ENCODE data around the gene MYH11. TPM values are rescaled to one million over a fixed set of nuclear protein-coding genes. Genes with fewer than 3 reads are reported as not detected.

The MYH11 gene
- total RNA-seq, 1 experiment from 2014 or later, result not detected

GRCh38 chr16:15691046-15691445 is 165.8 kb downstream of the MYH11 start:
- H3K36me3 ChIP-seq (ENCODE audit: insufficient read depth, low read length, poor library complexity, severe bottlenecking), result peaks cover 76% of the 10 kb centered on the region
- ChIA-PET CTCF (no interaction called here), POLR2A (ENCODE audit: low non-redundant PET) (interaction anchor here (0.6 kb wide), 1 partner anchor 26 kb away, joined by 7 read pairs; no protein-coding TSS in a partner anchor)
- intact Hi-C loops (cut with micrococcal nuclease; ENCODE audit: unreplicated experiment), result no loop called here
- TF ChIP-seq CTCF (conservative IDR thresholded peaks at IDR 0.05; ENCODE audit: low read depth, low read length) (no peak), EZH2 (IDR thresholded peaks at IDR 0.05; ENCODE audit: borderline replicate concordance, low read depth, low read length, poor library complexity, severe bottlenecking) (no peak)
- H3K27me3 ChIP-seq (replicated peaks; ENCODE audit: insufficient read depth, low read depth, low read length, poor library complexity), result no peaks in the 10 kb centered on the region
- H3K9me3 ChIP-seq (ENCODE audit: low read depth, low read length, poor library complexity, severe bottlenecking), result no peaks in the 10 kb centered on the region
- no peak overlapping the region for H3K4me3 ChIP-seq (ENCODE audit: low read depth, low read length, poor library complexity, severe bottlenecking)
- H3K4me1 ChIP-seq (ENCODE audit: insufficient read depth, low read length, poor library complexity, severe bottlenecking), result no peaks in the 10 kb centered on the region
- no TSS peak for BruUV-seq (replicated peaks)
- no peak overlapping the region for H3K27ac ChIP-seq (ENCODE audit: low read depth, low read length, poor library complexity, severe bottlenecking)
- no peak for DNase-seq (ENCODE audit: low spot score)

- peaks cover 74% of the 10 kb centered on the region for H3K36me3 ChIP-seq (ENCODE audit: insufficient read depth, low read length, poor library complexity, severe bottlenecking)
- no peaks in the 10 kb centered on the region for H3K9me3 ChIP-seq (ENCODE audit: low read depth, low read length, poor library complexity, severe bottlenecking)
- no peaks in the 10 kb centered on the region for H3K27me3 ChIP-seq (replicated peaks; ENCODE audit: insufficient read depth, low read depth, low read length, poor library complexity)
- H3K4me1 ChIP-seq (ENCODE audit: insufficient read depth, low read length, poor library complexity, severe bottlenecking), result no peaks in the 10 kb centered on the region
- H3K27ac ChIP-seq (ENCODE audit: low read depth, low read length, poor library complexity, severe bottlenecking), result no peak overlapping the region
- ChIA-PET POLR2A (ENCODE audit: low non-redundant PET) (no interaction called here), CTCF (no interaction called here)
- no TSS peak for BruUV-seq (replicated peaks)
- DNase-seq (ENCODE audit: low spot score), result no peak
- TF ChIP-seq CTCF (conservative IDR thresholded peaks at IDR 0.05; ENCODE audit: low read depth, low read length) (no peak), EZH2 (IDR thresholded peaks at IDR 0.05; ENCODE audit: borderline replicate concordance, low read depth, low read length, poor library complexity, severe bottlenecking) (no peak)
- intact Hi-C loops (cut with micrococcal nuclease; ENCODE audit: unreplicated experiment), result no loop called here
- no peak overlapping the region for H3K4me3 ChIP-seq (ENCODE audit: low read depth, low read length, poor library complexity, severe bottlenecking)
Measured at GRCh38 chr16:15690296-15690695, 166.5 kb downstream of the MYH11 start.

GRCh38 chr16:15689290-15689689 is 167.5 kb downstream of the MYH11 start:
- Histone ChIP-seq H3K4me1 (ENCODE audit: insufficient read depth, low read length, poor library complexity, severe bottlenecking) (no peaks in the 10 kb centered on the region), H3K36me3 (ENCODE audit: insufficient read depth, low read length, poor library complexity, severe bottlenecking) (peaks cover 75% of the 10 kb centered on the region), H3K9me3 (ENCODE audit: low read depth, low read length, poor library complexity, severe bottlenecking) (no peaks in the 10 kb centered on the region), H3K4me3 (ENCODE audit: low read depth, low read length, poor library complexity, severe bottlenecking) (no peak overlapping the region), H3K27me3 (replicated peaks; ENCODE audit: insufficient read depth, low read depth, low read length, poor library complexity) (no peaks in the 10 kb centered on the region), H3K27ac (ENCODE audit: low read depth, low read length, poor library complexity, severe bottlenecking) (no peak overlapping the region)
- CTCF ChIA-PET, result no interaction called here
- TF ChIP-seq EZH2 (IDR thresholded peaks at IDR 0.05; ENCODE audit: borderline replicate concordance, low read depth, low read length, poor library complexity, severe bottlenecking) (no peak), CTCF (conservative IDR thresholded peaks at IDR 0.05; ENCODE audit: low read depth, low read length) (no peak)
- intact Hi-C loops (cut with micrococcal nuclease; ENCODE audit: unreplicated experiment), result no loop called here
- POLR2A ChIA-PET (ENCODE audit: low non-redundant PET), result no interaction called here
- no TSS peak for BruUV-seq (replicated peaks)
- DNase-seq (ENCODE audit: low spot score), result no peak

Data from A673 (cell line).